ENCODE measurements around the gene DFFA.
A peak's percentile ranks its signal among the peaks of the same experiment; 100 is the strongest.
"Not testable (repeated sequence)": the region's sequence is repeated elsewhere in the genome, so short reads cannot be mapped to it uniquely, and the experiment has no call there.

DFFA gene

DNA sequence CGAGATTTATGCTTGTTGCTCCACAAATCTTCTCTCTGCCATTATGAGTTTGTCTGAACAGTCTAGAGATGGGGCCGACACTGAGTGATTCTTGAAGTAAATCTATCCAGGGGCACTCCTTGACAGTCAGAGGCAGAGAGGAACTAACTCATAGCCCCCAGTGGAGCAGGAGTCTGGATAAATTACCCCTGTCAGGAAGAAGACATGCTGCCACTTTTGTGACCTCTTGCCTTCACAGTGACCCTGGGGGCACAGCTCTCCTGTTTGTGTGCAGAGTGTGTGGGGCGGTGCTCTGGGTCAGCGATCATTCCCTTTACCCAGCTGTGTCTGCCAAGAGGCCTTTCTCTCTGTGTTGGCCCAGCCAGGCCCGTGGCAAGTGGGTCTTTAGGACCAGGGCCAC, 31.9 kb upstream of the DFFA start:
- no peak for DNase-seq

DNA sequence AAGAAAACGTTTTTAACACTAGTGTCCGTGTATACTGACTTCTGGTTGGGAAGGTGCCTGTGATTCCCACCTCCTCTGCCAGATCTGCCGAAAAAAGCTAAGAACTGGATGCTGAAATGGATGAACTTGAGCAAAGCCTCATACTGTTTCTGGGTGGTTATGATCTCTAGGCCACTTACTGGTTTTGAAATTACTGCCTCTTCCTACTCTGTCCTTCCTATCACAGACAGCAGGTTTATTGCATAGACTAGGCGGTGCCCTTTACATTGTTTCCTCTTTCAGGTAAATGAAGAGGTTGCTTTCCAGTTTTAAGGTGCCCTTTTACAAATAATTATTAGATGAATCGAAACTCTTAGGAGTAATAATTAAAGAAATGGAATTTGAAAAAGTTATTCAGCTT, 29.9 kb upstream of the DFFA start:
- DNase-seq, result no peak

DNA sequence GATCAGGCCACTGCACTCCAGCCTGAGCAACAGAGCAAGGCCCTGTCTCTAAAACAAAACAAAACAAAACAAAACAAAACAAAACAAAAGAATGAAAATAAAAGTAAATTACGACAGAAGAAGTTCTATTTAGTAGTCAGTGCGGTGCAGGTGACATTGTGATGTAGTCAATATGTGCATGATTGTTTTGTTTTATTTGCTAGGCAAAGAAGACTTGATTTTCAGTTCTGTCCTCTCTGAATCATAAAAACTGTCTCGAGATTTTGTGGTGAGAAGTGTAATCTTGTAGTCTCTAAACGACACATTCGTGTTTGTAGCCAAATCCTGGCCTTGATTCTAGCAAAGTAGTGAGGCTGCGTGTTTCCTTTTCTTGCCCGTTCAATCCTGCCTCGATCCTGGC, 25.9 kb upstream of the DFFA start:
- DNase-seq, result no peak

DNA sequence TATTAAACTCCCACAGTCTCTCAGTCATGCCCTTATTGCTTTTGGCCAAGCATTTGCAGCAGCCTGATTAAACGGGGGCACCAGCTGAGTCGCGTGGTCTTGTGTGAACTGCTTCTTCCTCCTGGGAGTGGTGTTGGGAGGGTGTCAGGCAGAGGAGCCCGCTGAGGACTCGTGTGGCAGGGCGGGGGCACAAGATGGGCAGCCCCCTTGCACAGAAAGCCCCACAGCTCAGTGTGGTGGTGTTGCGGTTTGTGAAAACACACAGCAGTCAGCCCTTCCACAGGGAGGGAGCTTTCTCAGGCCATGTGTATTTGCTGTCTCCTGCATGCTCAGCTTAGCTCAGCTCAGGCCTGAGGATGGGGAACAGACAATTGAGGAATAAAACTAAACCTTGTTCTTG, 24.8 kb upstream of the DFFA start:
- no peak for DNase-seq

DNA sequence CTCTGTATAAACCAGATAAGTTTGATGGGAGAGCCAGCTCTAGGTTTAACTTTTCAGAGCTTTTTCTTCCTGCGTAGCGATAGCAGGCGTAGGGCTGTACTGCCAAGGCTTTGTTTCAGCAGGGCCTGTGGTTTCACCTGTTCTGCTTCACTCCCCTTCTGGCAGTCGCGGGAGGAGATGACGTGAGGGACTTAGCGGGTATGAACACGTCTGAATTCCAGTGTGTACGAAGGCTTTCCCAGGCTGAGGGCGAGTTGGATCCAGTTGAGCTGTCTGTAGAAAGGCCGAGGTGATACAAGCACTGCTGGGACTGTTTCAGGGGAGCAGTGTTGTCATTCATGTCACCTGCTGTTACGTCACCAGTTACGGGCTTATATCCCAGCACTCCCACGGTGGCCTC, 23.6 kb upstream of the DFFA start:
- DNase-seq, result no peak

DNA sequence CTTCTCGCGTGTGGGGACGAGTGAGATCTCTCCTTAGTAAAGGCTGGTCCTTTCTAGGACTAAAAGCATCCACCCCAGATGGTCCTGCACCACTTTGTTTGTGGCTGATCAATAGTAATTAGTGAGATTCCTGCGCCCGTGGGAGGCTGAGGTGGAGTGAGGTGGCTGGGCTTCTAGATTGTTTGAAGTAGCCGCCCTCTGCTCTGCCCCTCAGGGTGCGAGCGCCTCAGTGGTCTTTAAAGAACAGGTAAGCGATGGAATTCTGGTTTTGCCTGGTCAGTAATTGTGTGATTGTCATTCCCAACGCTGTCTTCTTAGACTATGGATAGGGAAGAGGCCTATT, 23.1 kb upstream of the DFFA start:
- no peak for DNase-seq

DNA sequence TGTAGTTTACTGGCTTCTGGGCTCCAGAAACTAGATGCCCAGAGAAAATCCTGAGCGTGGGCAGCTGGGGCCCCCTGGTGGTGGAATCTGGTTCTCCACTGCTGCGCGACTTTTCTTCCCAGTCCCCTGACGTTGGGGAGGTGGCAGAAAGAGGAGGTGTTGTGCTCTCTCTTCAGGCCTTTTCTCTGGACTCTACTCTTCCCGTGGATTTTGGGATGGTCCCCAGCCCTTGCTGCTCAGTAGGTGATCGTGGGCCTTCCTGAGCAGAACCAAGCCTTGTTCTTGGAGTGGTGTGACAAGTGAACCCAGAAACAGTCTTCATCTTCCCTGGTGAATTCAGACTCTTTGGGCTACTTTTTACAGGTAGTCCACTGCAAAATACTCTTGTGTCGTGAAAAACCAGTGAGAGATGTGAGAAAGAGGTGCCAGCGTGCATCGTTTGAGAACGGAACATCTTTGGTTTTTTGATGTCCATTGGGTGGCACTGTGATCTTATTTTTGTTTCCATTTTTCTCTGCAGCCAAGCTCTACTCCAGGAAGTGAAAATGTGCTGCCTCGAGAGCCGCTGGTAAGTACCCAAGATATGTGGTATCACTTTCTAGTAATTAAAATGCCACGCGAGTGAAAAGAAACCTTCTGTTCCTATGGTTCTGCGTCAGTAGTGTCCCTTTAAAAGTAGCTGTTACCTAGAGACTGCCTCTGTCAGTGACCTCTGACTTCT, 22.6 kb upstream of the DFFA start:
- peak; percentile 65 for DNase-seq

DNA sequence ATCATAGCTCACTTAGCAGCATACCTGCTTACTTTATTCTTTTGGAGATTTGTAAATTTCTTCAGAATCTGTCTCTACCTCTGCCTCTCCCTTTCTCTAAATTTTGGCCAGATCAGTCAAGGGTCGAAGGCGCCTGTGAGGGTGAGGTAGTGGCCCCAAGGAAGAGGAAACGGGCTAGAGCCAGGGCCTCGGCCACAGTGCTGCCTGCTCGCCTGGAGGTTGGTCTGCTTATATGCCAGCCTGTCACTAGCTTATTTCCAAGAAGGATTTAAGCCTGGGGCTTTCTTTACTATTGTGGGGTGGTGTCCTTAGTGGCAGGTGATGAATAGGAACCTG, 22.1 kb upstream of the DFFA start:
- DNase-seq, result no peak

DNA sequence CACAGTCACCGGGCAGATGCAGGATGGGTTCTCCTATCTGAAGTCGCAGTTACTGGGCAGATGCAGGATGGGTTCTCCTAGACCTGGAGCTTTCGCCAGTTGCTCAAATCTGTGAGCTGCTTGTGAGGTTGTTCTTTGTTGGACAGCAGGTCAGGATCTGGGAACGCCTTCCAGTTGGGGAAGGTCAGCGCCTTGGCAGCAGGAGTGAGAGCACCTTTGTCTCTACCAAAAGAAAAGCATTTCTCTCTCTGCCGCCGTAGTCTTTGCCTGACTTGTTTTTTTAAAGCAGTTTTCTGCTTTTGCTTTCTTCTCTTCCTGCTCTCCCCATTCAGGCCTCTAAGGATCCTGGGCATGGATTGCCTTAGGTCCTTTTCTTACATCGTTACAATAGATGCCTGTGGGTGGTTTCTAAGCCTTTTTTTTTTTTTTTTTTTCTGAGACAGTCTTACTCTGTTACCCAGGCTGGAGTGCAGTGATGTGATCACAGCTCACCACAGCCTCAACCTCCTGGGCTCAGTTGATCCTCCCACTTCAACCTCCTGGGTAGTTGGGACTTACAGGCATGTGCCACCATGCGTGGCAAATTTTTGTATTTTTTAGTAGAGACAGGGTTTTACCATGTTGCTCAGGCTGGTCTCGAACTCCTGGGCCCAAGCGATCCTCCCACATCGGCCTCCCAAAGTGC, 18.1 kb upstream of the DFFA start:
- DNase-seq, result no peak

DNA sequence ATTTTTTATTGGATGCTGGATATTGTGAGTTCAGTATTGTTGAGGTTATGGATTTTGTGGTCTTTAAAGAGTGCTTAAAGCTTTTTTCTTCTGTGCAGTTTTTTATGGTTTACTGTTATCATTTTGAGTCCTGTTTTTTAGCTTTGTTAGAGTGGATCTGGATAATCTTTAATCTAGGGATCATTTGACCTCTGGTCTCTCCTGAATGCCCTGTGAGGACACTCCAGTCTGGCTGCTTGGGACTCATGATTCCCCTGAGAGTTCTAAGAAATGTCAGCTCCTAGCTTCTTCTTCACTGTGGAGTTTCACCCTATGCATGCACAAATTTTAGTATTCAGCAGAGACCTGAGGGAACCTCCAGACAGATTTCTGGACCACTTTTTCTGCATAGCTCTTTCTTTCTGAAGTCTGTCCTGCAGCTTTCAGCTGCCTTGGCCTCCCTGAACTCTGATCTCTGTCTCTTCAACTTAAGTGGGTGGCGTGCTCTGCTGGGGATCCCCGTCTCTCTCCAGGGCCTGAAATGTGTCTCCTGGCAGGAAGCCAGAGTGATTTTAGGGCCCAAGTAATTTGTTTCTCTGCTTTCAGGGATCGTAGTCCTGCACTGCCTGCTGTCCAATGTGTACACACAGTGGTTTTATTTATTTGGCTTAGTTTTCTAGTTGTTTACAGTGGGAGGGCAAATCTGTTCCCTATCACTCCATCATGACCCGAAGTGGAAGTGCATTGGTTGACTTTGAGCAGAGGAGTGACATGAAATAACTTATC, 17.1 kb upstream of the DFFA start:
- no peak for DNase-seq

DNA sequence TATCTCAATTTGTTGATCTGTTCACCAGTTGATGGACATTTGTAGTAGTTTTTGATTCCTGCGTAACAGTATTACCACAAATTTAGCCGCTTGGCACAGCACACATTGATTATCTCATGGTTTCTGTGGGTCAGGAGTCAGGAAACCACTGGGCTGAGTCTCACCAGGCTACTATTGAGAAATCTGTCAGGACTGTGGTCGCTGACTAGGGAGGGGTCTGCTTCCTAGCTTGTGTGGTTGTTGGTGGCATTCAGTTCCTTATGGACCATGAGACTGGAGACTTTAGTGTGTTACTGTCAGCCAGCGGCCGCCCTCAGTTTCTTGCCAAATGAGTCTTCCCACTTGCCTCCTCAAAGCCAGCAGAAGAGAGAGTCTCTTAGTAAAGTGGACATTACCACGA, 12.2 kb upstream of the DFFA start:
- DNase-seq, result no peak

DNA sequence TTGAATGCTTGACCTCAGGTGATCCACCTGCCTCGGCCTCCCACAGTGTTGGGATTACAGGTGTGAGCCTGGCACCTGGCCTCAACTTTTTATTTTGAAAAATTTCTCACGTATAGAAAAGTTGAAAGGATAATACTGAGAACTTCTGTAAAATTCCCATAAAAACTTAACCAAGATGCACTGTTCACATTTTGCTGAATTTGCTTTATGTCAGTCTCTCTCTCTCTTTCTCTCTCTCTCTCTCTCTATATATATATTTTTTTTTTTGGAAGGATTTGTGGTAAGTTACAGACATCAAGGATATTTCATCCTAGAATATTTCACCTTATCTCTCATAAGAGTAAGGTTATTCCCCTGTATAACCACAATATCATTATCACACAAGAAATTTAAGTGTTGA, 8.3 kb upstream of the DFFA start:
- DNase-seq, result no peak

DNA sequence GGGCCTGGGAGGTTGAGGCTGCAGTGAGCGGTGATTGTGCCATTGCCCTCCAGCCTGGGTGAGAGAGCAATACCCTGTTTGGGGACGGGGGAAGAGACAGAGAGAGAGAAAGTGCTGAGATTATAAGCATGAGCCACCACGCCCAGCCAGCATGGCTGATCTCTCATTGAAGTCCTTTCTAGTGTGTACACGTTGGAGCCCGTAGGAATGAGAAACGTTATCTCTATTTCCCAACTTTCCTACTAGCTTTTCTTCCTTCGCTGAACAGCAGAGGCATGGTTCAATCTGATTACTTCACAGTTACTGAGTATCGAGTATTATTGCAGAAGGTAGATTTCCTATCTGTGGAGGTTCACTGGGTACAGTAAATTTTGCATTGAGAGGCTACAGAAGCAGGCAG, 7.0 kb upstream of the DFFA start:
- DNase-seq, result no peak

DNA sequence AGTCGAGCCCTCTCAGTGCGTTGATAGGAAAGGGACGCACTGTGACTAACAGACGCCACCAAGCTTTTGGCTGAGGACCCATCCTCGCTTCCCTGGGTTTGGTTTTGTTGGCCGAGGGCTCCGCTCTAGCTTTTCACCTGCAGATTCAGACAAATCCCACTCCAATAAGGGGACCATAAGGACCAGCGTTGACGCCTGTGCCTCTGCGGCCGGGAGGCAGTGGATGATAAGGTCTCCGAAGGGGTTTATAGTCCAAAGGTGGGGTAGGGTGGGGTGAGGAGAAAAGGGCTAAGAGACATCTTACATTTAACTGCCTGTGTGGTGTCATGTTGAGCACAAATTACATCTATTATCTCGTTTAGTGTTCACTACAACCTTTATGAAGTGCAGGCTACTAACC, 3.2 kb upstream of the DFFA start:
- no peak for DNase-seq

DNA sequence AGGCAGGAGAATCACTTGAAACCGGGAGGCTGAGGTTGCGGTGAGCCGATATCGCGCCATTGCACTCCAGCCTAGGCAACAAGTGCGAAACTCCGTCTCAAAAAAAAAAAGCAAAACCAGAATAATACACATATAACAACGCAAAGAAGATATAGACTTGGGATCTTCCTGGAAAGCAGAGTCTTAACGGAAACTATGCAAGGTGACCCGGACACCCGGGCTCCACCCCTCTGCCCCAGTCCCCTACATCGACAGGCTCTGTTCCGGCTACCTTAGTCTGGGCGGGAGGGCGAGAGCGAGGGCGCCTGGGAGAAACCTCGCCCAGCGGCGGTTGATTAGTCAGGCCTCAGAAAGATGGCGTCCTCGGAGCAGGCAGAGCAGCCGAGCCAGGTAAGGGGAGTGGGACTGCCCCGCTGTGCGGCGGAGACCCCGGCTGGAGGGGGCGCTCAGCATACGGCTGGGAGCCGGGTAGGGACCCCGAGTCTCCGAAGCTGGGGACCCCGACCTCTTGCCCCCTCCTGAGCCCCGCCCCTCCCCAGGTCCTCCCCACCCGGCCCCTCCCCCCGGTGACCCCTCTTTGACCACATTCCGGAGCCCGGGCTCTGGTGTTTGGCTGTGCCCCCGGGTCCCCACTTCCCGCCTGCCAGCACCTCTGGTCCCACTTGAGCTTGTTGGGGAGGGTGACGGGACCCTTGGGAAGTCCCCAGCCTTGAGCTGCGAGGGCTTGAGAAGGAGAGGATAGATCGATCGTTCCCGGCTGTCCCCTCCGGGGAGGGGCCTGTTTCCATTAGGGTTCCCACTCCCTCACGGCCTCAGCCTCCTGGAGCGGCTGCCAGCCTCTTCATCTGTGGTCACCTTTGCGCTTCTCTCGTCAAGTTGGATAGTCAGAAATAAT, 2.5 kb upstream of the DFFA start, which contains the start of gene PEX14:
Gene PEX14 (plus strand): TSS at position 338 of the 895 bp plus-strand sequence. CDS start 17 bp downstream, at position 355.
- peak; percentile 88 for DNase-seq

DNA sequence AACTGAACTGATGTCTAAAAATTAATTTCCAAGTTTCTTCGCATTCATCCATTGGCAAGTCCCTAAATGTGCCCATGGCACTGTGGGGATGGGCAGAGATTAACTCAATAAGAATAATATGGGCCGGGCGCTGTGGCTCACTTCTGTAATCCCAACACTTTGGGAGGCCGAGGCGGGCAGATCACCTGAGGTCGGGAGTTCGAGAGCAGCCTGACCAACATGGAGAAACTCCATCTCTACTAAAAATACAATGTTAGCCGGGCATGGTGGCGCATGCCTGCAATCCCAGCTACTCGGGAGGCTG, 1.9 kb upstream of the DFFA start:
- not testable (repeated sequence) for DNase-seq

DNA sequence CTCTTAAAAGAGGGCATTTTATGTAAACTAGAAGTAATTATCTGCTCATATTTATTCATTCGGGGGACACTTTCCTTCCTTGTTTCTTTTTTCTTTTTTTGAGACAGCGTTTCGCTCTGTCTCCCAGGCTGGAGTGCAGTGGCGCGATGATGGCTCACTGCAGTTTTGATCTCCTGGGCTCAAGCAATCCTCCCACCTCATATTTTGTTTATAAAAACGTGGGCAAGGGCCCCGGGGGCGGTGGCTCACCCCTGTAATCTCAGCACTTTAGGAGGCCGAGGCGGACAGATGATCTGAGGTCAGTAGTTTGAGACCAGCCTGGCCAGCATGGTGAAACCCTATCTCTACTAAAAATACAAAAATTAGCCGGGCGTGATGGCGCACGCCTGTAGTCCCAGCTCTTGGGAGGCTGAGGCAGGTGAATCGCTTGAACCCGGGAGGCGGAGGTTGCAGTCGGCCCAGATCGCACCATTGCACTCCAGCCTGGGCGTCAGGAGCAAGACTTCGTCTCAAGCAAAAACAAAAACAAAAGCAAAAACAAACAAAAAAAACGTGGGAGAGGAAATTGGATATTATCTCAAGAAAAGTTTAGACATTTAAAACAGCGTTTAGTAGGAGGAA, 926 bp upstream of the DFFA start:
- DNase-seq, result no peak

DNA sequence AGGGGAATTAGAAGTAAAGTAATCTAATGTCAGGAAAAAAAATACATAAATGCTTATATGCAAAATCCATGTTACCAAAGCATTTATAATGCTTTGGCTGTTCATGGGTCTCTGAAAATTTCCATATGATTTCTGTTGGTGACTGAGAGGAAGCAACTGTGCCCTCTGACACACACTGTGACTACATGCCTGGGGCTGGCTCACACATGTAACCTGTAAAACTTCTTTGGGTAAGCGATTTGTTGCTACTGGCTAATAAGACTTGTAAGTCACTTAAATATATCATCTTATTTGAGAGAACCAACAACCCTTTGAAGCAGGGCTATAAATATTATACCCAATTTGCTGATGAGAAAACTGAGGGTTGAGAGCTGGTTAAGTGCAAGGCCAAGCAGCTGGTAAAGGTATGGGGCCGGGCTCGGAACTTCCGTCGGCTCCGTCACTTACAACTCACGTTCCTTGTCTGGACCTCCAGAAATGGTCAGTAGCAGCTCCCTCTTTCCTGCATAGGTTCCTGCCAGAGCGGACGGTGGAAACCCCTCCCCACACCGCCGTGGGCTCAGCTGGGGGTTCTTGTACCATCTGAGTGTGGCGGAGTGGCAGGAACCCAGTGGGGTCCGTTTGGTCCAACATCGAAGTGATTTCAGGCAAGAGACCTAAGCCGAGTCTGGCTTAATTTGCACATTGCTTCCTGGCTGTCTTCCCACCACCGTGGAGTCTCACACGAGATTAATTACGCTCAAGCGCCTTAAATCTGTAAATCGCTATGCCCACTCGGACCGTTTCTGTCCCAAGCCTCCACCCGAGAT, 714 bp downstream of the DFFA start:
- no peak for DNase-seq

DNA sequence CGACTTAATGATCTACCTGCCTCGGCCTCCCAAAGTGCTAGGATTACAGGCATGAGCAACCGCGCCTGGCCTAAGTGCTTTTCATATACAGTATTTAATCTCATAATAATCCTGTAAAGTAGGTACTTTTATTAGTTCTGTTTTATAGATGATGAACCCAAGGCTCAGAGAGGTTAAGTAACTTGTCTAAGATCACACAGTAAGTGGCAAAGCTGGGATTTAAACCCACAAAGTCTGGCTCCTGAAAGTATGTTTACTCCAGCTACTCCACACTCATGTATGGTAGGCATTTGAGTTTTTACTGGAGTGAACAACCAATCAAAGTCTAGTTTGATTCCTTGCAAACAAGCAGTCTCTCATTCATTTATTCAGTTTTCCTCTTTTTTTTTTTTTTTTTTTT, 2.3 kb downstream of the DFFA start:
- no peak for DNase-seq

DNA sequence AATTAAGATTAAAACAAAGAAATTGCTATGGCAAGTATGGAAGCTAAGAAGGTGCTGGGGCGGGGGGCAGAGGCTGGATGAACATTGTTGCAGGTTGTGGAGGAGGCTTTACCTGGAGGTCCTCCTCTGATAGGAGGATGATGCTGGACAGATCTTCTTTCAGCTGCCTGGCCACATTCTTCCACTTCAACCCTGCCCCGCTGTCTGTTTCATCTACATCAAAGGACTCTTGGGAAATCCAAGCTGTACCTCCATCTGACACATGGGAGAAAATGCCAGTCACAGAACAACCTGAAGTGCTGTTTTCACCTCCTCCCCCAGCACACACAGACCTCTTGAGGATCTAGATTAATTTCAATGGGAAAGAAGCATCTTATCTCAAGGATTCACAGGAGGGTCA, 5.3 kb downstream of the DFFA start:
- no peak for DNase-seq

DNA sequence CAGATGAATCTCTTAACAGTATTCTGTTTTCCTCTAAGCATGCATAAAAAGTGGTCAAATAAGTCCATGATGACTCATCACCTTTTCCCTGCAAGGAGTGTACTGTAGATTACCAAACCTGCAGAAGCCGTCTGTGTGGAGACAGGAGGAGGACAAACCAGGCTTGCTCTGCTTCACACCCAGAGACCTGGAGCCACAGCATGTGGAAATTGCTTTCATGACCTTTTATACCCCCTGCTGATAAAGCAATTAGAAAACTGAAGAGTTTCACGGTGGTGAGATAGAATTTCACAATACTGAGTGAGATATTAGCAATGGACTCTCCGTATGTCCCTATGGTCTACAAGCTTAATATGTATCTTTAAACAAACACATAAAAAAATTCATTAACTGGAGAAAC, 13.1 kb downstream of the DFFA start:
- peak; percentile 78 for DNase-seq

DNA sequence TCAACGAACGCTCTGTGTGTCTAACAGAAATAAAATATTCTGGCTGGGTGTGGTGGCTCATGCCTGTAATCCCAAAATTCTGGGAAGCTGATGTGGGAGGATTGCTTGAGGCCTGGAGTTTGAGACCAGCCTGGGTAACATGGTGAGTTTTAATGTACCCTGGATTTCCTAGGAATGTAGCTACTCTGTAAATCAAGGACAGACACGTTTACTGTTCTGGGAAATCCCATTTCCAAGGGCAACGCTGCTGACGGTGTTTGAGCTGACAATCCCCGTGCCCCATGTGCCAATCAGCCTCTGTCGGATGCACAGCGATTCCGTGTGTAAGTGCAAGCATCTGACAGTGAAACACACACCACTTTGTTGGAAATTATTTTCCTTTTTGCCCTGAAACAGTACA, 14.5 kb downstream of the DFFA start:
- no peak for DNase-seq
